Type B pancreatic cell (in vitro differentiated cells): ENCODE results near the gene SECISBP2. TPM values are rescaled to one million over a fixed set of nuclear protein-coding genes. Genes with fewer than 3 reads are reported as not detected.
"Not testable (repeated sequence)": the region's sequence is repeated elsewhere in the genome, so short reads cannot be mapped to it uniquely, and the experiment has no call there.

Source experiments
- DNase-seq: peaks from one replicate; pipeline ENCODE4 v3.0.0; 2021; ENCODE audit warnings: mixed read lengths; ENCODE audit not compliant: unreplicated experiment; ENCODE audit errors: extremely low spot score
- H3K27ac Mint-ChIP-seq: 2 replicates; pipeline ENCODE4 v1.8.0; 2021; ENCODE audit warnings: mild to moderate bottlenecking, mixed read lengths
- H3K27me3 Mint-ChIP-seq: 2 replicates; pipeline ENCODE4 v1.8.0; 2021; ENCODE audit warnings: mixed read lengths
- H3K36me3 Mint-ChIP-seq: 2 replicates; pipeline ENCODE4 v1.8.0; 2021; ENCODE audit warnings: mixed read lengths
- H3K4me1 Mint-ChIP-seq: one replicate; pipeline ENCODE4 v1.8.0; 2021; ENCODE audit warnings: mixed read lengths; ENCODE audit not compliant: unreplicated experiment
- H3K4me3 Mint-ChIP-seq: 2 replicates; pipeline ENCODE4 v1.8.0; 2021; ENCODE audit warnings: mild to moderate bottlenecking, mixed read lengths
- H3K9me3 Mint-ChIP-seq: 2 replicates; pipeline ENCODE4 v1.8.0; 2021; ENCODE audit warnings: mixed read lengths
- CTCF ChIP-seq: fragments of 200-600 bp; sonication (generic); conservative IDR thresholded peaks from 2 replicates; pipeline ENCODE4 v1.5.0; 2021; ENCODE audit warnings: antibody characterized with exemption, mild to moderate bottlenecking
- long read RNA-seq: library from polyadenylated mRNA; unstranded; transcript quantifications from one replicate; pipeline ENCODE4 v2.0.0, GENCODE V29; 2020
- total RNA-seq: library from RNA; stranded (reverse); gene quantifications from 2 replicates; pipeline ENCODE4 v1.2.1, GENCODE V29; 2021; ENCODE audit warnings: low replicate concordance

The SECISBP2 gene, protein sequence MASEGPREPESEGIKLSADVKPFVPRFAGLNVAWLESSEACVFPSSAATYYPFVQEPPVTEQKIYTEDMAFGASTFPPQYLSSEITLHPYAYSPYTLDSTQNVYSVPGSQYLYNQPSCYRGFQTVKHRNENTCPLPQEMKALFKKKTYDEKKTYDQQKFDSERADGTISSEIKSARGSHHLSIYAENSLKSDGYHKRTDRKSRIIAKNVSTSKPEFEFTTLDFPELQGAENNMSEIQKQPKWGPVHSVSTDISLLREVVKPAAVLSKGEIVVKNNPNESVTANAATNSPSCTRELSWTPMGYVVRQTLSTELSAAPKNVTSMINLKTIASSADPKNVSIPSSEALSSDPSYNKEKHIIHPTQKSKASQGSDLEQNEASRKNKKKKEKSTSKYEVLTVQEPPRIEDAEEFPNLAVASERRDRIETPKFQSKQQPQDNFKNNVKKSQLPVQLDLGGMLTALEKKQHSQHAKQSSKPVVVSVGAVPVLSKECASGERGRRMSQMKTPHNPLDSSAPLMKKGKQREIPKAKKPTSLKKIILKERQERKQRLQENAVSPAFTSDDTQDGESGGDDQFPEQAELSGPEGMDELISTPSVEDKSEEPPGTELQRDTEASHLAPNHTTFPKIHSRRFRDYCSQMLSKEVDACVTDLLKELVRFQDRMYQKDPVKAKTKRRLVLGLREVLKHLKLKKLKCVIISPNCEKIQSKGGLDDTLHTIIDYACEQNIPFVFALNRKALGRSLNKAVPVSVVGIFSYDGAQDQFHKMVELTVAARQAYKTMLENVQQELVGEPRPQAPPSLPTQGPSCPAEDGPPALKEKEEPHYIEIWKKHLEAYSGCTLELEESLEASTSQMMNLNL
- 47.1 and 49.6 TPM in 2 replicates for total RNA-seq
- long read RNA-seq, transcript SECISBP2-202 (17 exons, 3,462 nt), result major isoform, 5 of 92 reads
- long read RNA-seq, partial matches to known transcripts, result 63 of 92 reads
- long read RNA-seq, other reads (novel, unspliced or antisense), result 22 of 92 reads

DNA sequence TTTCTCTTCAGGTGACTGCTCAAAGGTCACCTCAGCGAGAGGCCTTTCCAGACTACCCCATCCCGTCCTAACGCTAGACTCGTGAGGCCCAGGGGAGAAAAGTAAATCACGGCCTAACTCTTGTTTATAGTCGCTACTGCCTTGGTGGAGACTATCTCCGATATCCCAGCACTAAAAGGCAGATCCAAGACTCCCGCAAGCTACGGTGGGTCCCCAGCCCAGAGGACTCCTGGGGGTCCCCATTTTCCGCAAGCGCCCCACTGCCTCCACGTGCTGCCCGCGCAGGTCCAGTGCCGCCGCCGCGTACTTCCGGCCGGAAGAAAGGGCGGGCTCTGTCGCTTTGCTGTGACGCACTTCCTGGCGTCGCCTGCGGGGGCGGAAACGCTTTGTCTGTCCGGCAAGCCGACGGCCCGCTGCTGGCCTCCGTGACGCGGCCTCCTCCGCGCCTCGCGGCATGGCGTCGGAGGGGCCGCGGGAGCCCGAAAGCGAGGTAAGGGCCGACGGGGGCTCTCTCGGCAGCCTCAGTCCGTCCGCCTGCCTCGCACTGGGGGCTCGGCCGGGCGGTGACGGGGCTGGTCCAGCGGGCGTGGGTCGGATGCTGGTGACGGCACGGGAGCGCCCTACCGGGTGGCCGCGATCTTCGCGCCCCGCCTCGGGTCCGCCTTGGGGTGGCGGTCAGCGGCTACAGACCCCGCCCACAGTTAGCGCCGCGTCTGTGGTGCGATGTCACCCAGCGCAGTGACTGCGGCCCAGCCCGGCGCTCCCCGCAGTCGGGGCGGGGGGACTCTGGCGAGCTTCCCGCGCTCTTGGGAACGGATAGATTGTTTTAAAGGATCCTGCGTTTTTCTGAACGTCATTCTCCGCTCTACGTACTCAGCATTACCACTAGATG, at the start of gene SECISBP2:
SECISBP2 (plus strand) TSS at position 378 of the 892 bp plus-strand sequence; CDS start at position 455, 77 bp downstream.
- TF ChIP-seq CTCF, result peak; percentile 89
- H3K4me1 Mint-ChIP-seq, result peaks cover 38% of the 10 kb centered on the region
- H3K4me3 Mint-ChIP-seq, result peak within 1 kb of the TSS; percentile 91
- peak within 1 kb of the TSS; percentile 98 for H3K27ac Mint-ChIP-seq
- no peaks in the 10 kb centered on the region for H3K27me3 Mint-ChIP-seq
- peak; percentile 96 for DNase-seq
- peaks cover 18% of the 10 kb centered on the region for H3K36me3 Mint-ChIP-seq
- H3K9me3 Mint-ChIP-seq, result no peaks in the 10 kb centered on the region

DNA sequence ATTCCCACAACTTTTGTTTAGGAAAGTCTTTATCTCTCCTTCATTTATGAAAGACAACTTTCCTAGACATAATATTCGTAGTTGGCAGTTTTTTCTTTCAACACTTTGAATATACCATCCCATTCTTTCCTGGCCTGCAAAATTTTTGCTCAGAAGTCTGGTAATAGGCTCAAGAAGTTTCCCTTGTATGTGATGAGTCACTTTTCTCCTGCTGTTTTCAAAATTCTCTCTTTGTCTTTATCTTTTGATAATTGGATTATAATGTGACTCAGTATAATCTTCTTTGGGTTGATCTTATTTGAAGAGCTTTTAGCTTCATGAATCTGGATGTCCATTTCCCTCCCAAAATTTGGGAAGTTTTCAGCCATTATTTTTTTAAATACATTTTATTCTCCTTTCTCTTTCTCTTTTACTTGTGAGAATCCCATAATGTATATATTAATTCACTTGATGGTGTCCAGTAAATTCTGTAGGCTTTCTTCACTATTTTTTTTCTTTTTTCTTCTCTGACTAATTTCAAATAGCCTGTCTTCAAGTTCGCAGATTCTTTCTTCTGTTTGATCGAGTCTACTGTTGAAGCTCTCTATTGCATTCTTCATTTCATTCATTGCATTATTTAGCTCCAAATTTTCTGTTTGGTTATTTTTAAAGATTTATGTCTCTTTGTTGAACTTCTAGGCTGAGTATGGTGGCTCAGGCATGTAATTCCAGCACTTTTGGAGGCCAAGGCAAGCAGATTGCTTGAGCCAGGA, 44.6 kb upstream of the SECISBP2 start:
- no peak for DNase-seq
- Mint-ChIP-seq H3K4me1 (no peaks in the 10 kb centered on the region), H3K4me3 (no peak overlapping the region), H3K27me3 (no peaks in the 10 kb centered on the region), H3K27ac (no peak overlapping the region), H3K9me3 (peaks cover 16% of the 10 kb centered on the region), H3K36me3 (peaks cover 8% of the 10 kb centered on the region)
- TF ChIP-seq CTCF, result no peak

- Mint-ChIP-seq H3K4me1 (no peaks in the 10 kb centered on the region), H3K27ac (no peak overlapping the region), H3K27me3 (no peaks in the 10 kb centered on the region), H3K9me3 (peaks cover 16% of the 10 kb centered on the region), H3K36me3 (peaks cover 8% of the 10 kb centered on the region), H3K4me3 (no peak overlapping the region)
- no peak for DNase-seq
- TF ChIP-seq CTCF, result no peak
Measured at GRCh38 chr9:89274838-89275237, 43.5 kb upstream of the SECISBP2 start.

- H3K4me3 Mint-ChIP-seq, H3K27me3 Mint-ChIP-seq, H3K4me1 Mint-ChIP-seq, DNase-seq, H3K36me3 Mint-ChIP-seq, H3K27ac Mint-ChIP-seq: not testable (repeated sequence)
- H3K9me3 Mint-ChIP-seq, result peaks cover 16% of the 10 kb centered on the region
Measured at GRCh38 chr9:89276040-89276439, 42.3 kb upstream of the SECISBP2 start.

GRCh38 chr9:89277043-89277442, 41.3 kb upstream of the SECISBP2 start:
- DNase-seq, result no peak
- H3K4me1 Mint-ChIP-seq, result no peaks in the 10 kb centered on the region
- H3K27me3 Mint-ChIP-seq, result no peaks in the 10 kb centered on the region
- peaks cover 12% of the 10 kb centered on the region for H3K9me3 Mint-ChIP-seq
- H3K36me3 Mint-ChIP-seq, result peaks cover 8% of the 10 kb centered on the region
- H3K4me3 Mint-ChIP-seq, result no peak overlapping the region
- TF ChIP-seq CTCF, result no peak
- H3K27ac Mint-ChIP-seq, result no peak overlapping the region
